HEK293 (cell line): ENCODE measurements around the gene CD300LG.

ENCODE experiments used
- CTCF ChIA-PET: fragments of 350-600 bp; formaldehyde crosslinking; extraction: SDS; loops from one replicate; lab custom pipeline; 2021; ENCODE audit warnings: antibody characterized with exemption; lab: Yijun Ruan, JAX
- POLR2A ChIA-PET: fragments of 300-600 bp; formaldehyde crosslinking; extraction: SDS; loops from one replicate; lab custom pipeline; 2020; ENCODE audit warnings: antibody characterized with exemption, inconsistent platforms; lab: Yijun Ruan, JAX
- H3K27ac ChIP-seq: fragments of 200-500 bp; sonication (Bioruptor generic); 2 replicates; pipeline ENCODE4 v1.5.1; 2014; ENCODE audit warnings: low read depth, low read length, control low read depth, inconsistent platforms; ENCODE audit errors: extremely low read depth
- H3K36me3 ChIP-seq, 2 experiments: fragments of 200-500 bp in 1 of 2; sonication (Bioruptor generic) in 1 of 2; 1 replicate in 1 of 2; 2 replicates in 1 of 2; pipeline ENCODE4 v1.5.1; 2014 to 2017; ENCODE audit warnings: inconsistent platforms in 2 of 2, low read length in 2 of 2; ENCODE audit not compliant: control insufficient read depth in 2 of 2, insufficient read depth in 1 of 2
- H3K4me1 ChIP-seq: fragments of 200-500 bp; sonication (Bioruptor generic); 2 replicates; pipeline ENCODE4 v1.5.1; 2014; ENCODE audit warnings: mild to moderate bottlenecking, low read length, inconsistent platforms; ENCODE audit not compliant: control insufficient read depth, insufficient read depth
- H3K4me3 ChIP-seq: 2 replicates; pipeline ENCODE4 v1.5.1; 2011; ENCODE audit warnings: low read depth, mild to moderate bottlenecking, control low read depth, low read length, moderate library complexity
- H3K9me3 ChIP-seq: fragments of 200-500 bp; sonication (Bioruptor generic); 2 replicates; pipeline ENCODE4 v1.5.1; 2014; ENCODE audit warnings: low read depth, low read length, inconsistent platforms; ENCODE audit not compliant: control insufficient read depth, insufficient read depth
- OVOL3 ChIP-seq: fragments of 450-650 bp; formaldehyde crosslinking; IDR thresholded peaks from 2 replicates; pipeline ENCODE4 v1.5.1; 2016; ENCODE audit warnings: missing biosample characterization, missing genetic modification characterization
- SALL2 ChIP-seq: fragments of 450-650 bp; formaldehyde crosslinking; IDR thresholded peaks from 2 replicates; pipeline ENCODE4 v1.5.0; 2017; ENCODE audit warnings: missing biosample characterization, mild to moderate bottlenecking, missing genetic modification characterization, borderline replicate concordance
- SCRT2 ChIP-seq: fragments of 450-650 bp; formaldehyde crosslinking; IDR thresholded peaks from 2 replicates; pipeline ENCODE4 v1.5.1; 2016; ENCODE audit warnings: missing biosample characterization, missing genetic modification characterization
- SP3 ChIP-seq: fragments of 450-650 bp; formaldehyde crosslinking; IDR thresholded peaks from 2 replicates; pipeline ENCODE4 v1.5.1; 2016; ENCODE audit warnings: missing biosample characterization, missing genetic modification characterization
- ZFP3 ChIP-seq: fragments of 450-650 bp; formaldehyde crosslinking; IDR thresholded peaks from 2 replicates; pipeline ENCODE4 v1.5.1; 2016; ENCODE audit warnings: low read depth, missing biosample characterization, missing genetic modification characterization
- ZNF623 ChIP-seq: fragments of 450-650 bp; formaldehyde crosslinking; IDR thresholded peaks from 2 replicates; pipeline ENCODE4 v1.5.1; 2016; ENCODE audit warnings: missing biosample characterization, missing genetic modification characterization
- ZNF629 ChIP-seq: fragments of 450-650 bp; formaldehyde crosslinking; IDR thresholded peaks from 2 replicates; pipeline ENCODE4 v1.5.1; 2017; ENCODE audit warnings: missing biosample characterization, missing genetic modification characterization
- ZSCAN23 ChIP-seq: fragments of 450-650 bp; formaldehyde crosslinking; IDR thresholded peaks from 2 replicates; pipeline ENCODE4 v1.5.1; 2016; ENCODE audit warnings: missing biosample characterization, missing genetic modification characterization
- TF ChIP-seq, protein P1 (sequence below): fragments of 450-650 bp; formaldehyde crosslinking; conservative IDR thresholded peaks from 2 replicates; pipeline ENCODE4 v1.5.1; 2016; ENCODE audit warnings: low read depth, missing biosample characterization, missing genetic modification characterization
- TF ChIP-seq, protein P2 (sequence below): fragments of 450-650 bp; formaldehyde crosslinking; IDR thresholded peaks from 2 replicates; pipeline ENCODE4 v1.5.1; 2017; ENCODE audit warnings: missing biosample characterization, missing genetic modification characterization
- TF ChIP-seq, protein P3 (sequence below): fragments of 450-650 bp; formaldehyde crosslinking; IDR thresholded peaks from 2 replicates; pipeline ENCODE4 v1.5.1; 2016; ENCODE audit warnings: missing biosample characterization, missing genetic modification characterization
- TF ChIP-seq, protein P4 (sequence below): fragments of 450-650 bp; formaldehyde crosslinking; IDR thresholded peaks from 2 replicates; pipeline ENCODE4 v1.5.1; 2016; ENCODE audit warnings: missing biosample characterization, missing genetic modification characterization

CD300LG gene

DNA sequence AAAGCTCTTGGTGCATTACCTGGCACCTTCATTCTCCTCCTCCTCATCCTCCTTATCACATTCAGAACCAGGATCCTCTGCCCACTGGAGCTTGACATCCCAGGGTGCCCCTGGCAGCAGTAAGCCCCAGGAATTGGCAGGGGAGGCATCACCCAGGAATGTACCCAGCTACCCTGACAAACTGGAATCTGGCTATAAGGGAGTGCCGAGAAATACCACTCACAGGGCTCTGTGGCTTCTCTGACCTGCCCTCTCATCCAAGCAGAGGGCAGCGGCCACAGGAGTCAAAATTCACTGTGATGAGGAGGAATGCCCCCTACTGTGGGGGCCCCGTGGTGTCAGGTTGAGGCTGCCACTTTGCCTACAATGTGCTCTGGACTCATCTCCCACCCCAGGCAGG, 33.6 kb upstream of the CD300LG start (continued):
- TF ChIP-seq ZFP3 (tag by site-specific recombination), result no peak
- TF ChIP-seq, protein P1, sequence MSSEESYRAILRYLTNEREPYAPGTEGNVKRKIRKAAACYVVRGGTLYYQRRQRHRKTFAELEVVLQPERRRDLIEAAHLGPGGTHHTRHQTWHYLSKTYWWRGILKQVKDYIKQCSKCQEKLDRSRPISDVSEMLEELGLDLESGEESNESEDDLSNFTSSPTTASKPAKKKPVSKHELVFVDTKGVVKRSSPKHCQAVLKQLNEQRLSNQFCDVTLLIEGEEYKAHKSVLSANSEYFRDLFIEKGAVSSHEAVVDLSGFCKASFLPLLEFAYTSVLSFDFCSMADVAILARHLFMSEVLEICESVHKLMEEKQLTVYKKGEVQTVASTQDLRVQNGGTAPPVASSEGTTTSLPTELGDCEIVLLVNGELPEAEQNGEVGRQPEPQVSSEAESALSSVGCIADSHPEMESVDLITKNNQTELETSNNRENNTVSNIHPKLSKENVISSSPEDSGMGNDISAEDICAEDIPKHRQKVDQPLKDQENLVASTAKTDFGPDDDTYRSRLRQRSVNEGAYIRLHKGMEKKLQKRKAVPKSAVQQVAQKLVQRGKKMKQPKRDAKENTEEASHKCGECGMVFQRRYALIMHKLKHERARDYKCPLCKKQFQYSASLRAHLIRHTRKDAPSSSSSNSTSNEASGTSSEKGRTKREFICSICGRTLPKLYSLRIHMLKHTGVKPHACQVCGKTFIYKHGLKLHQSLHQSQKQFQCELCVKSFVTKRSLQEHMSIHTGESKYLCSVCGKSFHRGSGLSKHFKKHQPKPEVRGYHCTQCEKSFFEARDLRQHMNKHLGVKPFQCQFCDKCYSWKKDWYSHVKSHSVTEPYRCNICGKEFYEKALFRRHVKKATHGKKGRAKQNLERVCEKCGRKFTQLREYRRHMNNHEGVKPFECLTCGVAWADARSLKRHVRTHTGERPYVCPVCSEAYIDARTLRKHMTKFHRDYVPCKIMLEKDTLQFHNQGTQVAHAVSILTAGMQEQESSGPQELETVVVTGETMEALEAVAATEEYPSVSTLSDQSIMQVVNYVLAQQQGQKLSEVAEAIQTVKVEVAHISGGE (tag by site-specific recombination), result no peak
- TF ChIP-seq SALL2 (tag by site-specific recombination), result no peak
- no peak for TF ChIP-seq OVOL3
- TF ChIP-seq, all 188 proteins: peak for 0

DNA sequence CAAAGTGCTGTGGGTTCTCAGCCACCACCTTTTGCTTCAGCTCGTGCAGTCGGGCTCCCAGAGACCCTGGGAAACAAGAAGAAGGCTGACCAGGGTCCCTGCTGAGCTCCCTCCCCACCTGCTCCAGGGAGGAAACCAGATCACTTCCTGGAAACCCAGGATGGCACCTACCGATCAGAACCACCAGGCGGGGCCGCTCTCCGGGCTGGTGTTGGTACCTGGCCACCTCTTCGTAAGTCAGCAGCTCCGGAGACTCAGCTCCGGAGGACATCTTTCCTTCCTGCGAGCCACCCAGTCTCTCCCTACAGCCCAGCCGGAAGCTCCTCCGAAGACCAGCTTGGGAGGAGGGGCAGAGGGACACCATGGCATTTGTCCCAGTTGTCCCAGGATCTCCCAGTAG, 33.0 kb upstream of the CD300LG start:
- H3K4me1 ChIP-seq, result no peaks in the 10 kb centered on the region
- no peak overlapping the region for H3K27ac ChIP-seq
- no peaks in the 10 kb centered on the region for H3K9me3 ChIP-seq
- H3K36me3 ChIP-seq, result peaks cover 8 to 73% of the 10 kb centered on the region in 2 experiments; a peak in 2 of 3 replicates
- ChIA-PET CTCF (interaction anchor here (0.7 to 1.1 kb wide), 3 partner anchors 9 to 26 kb away, joined by 3 to 4 read pairs (median 3); no protein-coding TSS in a partner anchor), POLR2A (no interaction called here)
- no peak overlapping the region for H3K4me3 ChIP-seq
- TF ChIP-seq ZNF629 (tag by site-specific recombination), result no peak
- TF ChIP-seq, protein P2, sequence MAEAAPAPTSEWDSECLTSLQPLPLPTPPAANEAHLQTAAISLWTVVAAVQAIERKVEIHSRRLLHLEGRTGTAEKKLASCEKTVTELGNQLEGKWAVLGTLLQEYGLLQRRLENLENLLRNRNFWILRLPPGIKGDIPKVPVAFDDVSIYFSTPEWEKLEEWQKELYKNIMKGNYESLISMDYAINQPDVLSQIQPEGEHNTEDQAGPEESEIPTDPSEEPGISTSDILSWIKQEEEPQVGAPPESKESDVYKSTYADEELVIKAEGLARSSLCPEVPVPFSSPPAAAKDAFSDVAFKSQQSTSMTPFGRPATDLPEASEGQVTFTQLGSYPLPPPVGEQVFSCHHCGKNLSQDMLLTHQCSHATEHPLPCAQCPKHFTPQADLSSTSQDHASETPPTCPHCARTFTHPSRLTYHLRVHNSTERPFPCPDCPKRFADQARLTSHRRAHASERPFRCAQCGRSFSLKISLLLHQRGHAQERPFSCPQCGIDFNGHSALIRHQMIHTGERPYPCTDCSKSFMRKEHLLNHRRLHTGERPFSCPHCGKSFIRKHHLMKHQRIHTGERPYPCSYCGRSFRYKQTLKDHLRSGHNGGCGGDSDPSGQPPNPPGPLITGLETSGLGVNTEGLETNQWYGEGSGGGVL (tag by site-specific recombination), result no peak
- TF ChIP-seq, protein P3, sequence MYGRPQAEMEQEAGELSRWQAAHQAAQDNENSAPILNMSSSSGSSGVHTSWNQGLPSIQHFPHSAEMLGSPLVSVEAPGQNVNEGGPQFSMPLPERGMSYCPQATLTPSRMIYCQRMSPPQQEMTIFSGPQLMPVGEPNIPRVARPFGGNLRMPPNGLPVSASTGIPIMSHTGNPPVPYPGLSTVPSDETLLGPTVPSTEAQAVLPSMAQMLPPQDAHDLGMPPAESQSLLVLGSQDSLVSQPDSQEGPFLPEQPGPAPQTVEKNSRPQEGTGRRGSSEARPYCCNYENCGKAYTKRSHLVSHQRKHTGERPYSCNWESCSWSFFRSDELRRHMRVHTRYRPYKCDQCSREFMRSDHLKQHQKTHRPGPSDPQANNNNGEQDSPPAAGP, result no peak
- no peak for TF ChIP-seq ZNF623 (tag by site-specific recombination)

DNA sequence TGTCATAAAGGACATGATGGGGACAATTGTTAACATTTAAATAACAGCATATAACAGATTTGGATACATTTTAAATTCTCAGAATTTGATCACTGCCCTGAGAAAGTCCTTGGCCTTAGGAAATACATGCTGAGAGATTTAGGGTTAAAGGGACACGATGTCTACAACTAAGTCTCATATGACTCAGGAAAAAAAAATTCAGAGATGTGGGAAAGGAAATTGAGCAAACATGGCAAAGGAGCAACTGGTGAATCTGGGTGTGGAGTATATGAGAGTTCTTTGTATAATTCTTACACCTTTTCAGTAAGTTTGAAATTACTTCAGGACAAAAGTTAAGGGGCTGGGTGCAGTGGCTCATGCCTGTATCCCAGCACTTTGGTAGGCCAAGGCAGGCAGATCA, 32.3 kb upstream of the CD300LG start:
- H3K4me1 ChIP-seq, result no peaks in the 10 kb centered on the region
- CTCF ChIA-PET, result interaction anchor here (1.1 to 4.8 kb wide), 2 partner anchors 26 to 31 kb away, joined by 4 to 21 read pairs; partner anchors contain the start of gene CD300LG
- no peak overlapping the region for H3K27ac ChIP-seq
- H3K9me3 ChIP-seq, result no peaks in the 10 kb centered on the region
- no peak overlapping the region for H3K4me3 ChIP-seq
- POLR2A ChIA-PET, result no interaction called here
- peak; percentile 53; the same call in 1 of the 2 replicates for TF ChIP-seq SCRT2 (tag by site-specific recombination)
- no peak for TF ChIP-seq ZSCAN23 (tag by site-specific recombination)
- H3K36me3 ChIP-seq, result peaks cover 9 to 73% of the 10 kb centered on the region in 2 experiments; a peak in 2 of 3 replicates

DNA sequence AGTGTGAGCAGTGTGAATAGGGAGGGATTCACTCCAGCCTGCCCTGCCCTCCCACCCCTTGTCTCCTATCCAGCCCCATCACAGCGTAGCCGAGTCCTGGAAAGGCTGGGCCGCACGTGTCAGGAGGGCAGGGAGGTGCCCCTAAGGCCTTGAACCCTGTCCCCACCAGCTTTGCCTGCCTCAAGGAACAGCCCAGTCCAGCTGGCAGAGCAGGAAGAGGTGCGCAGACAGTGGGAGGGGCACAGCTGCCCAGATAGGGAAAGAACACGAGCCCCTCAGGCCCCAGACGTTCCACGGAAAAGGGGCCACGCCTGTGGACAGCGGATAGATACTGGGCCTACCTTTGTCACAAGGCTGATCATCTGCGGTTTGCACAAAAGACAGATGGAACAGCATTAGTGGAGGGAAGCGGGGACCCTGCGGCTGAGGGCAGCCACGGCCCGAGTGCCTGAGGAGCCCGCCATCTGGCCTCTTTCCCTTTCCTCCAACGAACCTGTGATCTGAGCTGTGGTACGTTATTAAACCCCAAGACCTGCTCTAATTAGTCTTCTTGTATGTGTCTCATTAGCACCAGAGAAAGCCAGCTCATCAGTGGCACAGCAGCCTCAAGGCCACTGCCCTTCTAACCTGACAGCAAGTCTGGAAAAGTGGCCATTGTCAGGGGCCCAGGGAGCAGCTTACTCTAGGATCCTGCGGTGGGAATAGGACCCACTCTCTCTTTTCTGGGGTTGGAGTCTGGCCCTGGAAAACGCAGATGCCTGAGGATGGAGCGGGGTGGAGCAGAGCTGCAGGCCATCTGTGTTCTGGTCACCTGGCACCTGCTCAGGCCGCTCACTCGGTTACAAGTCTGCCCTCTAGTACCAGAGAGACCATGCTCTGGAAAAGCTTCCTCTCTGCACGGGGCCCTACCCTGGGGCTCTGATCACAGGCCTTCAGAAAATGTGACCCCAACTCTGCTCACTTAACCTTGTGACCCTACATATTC, 30.3 kb upstream of the CD300LG start:
- CTCF ChIA-PET, result interaction anchor here (1.0 to 4.8 kb wide), 4 partner anchors 29 to 64 kb away, joined by 3 to 21 read pairs (median 6); partner anchors contain the start of gene CD300LG
- POLR2A ChIA-PET, result interaction anchor here (1.5 kb wide), 2 partner anchors 8 to 38 kb away, joined by 3 to 5 read pairs; partner anchors contain the start of gene DUSP3
- no peak overlapping the region for H3K27ac ChIP-seq
- H3K4me3 ChIP-seq, result no peak overlapping the region
- no peak for TF ChIP-seq SP3 (tag by site-specific recombination)
- TF ChIP-seq, protein P4, sequence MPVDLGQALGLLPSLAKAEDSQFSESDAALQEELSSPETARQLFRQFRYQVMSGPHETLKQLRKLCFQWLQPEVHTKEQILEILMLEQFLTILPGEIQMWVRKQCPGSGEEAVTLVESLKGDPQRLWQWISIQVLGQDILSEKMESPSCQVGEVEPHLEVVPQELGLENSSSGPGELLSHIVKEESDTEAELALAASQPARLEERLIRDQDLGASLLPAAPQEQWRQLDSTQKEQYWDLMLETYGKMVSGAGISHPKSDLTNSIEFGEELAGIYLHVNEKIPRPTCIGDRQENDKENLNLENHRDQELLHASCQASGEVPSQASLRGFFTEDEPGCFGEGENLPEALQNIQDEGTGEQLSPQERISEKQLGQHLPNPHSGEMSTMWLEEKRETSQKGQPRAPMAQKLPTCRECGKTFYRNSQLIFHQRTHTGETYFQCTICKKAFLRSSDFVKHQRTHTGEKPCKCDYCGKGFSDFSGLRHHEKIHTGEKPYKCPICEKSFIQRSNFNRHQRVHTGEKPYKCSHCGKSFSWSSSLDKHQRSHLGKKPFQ (tag by site-specific recombination), result 0 out of 2 replicates have a peak, but pooled peaks have one; percentile 50
- no peaks in the 10 kb centered on the region for H3K9me3 ChIP-seq
- no peaks in the 10 kb centered on the region for H3K4me1 ChIP-seq
- peaks cover 11 to 73% of the 10 kb centered on the region in 2 experiments; a peak in 2 of 3 replicates for H3K36me3 ChIP-seq
